ENCODE data around the gene PDE2A.

PDE2A gene

DNA sequence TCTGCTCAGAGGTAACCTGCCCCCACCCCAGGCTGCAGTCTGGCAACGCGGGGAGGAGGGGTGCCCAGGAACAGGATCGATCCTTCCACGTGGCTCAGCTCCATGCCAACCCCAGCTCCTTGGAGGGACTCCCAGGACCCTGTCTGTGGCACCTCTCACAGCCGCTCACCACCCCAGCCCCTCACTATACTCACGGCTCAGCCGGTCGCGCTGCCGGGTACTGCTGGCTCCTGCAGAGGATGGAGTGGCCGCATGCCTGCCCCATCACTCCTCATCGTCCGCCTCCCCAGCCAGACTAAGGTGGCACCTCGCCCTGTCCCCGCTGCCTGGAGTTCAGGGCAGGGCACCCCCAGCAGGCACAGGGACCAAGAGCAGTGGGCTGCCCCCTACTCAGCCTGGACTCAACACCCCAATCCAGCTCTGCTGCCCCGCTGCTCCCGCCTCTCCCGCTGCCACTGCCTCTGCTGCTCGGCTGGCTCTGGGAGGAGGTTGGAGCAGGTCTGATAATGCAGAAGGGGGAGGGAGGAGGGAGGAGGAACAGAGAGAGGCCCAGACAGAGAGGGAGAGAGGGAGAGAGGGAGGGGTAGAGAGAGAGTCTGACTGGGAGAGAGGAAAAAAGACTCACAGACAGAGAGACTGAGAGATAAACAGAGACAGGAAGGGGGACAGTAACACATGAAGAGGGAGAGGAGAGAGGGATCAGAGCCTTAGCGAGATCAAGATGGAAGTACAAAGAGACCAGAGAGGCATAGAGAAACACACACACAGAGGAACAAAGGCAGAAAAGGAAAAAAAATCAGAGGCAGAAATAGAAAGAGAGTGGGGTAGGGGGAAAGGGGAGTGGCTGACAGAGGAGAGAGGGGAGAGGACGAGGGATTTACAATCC lies at the start of gene PDE2A:
PDE2A (minus strand) TSS at position 480 of the 886 bp plus-strand sequence; CDS start at position 265, 215 bp downstream.
- Histone ChIP-seq H3K4me1 (no peaks in the 10 kb centered on the region), H3K4me2 (ENCODE audit: low read length) (no peak within 1 kb of the TSS), H3K4me3 (ENCODE audit: low read depth, low read length) (no peak within 1 kb of the TSS), H3K27me3 (ENCODE audit: control insufficient read depth, insufficient read depth, low read length) (no peaks in the 10 kb centered on the region), H3K79me2 (no peaks in the 10 kb centered on the region), H3K27ac (no peak within 1 kb of the TSS), H3K9ac (no peak within 1 kb of the TSS), H2AFZ (no peak within 1 kb of the TSS), H3K9me3 (ENCODE audit: control insufficient read depth, low read length) (no peaks in the 10 kb centered on the region), H3K36me3 (ENCODE audit: control insufficient read depth, insufficient read depth, low read length) (no peaks in the 10 kb centered on the region)
- TF ChIP-seq, protein P1, sequence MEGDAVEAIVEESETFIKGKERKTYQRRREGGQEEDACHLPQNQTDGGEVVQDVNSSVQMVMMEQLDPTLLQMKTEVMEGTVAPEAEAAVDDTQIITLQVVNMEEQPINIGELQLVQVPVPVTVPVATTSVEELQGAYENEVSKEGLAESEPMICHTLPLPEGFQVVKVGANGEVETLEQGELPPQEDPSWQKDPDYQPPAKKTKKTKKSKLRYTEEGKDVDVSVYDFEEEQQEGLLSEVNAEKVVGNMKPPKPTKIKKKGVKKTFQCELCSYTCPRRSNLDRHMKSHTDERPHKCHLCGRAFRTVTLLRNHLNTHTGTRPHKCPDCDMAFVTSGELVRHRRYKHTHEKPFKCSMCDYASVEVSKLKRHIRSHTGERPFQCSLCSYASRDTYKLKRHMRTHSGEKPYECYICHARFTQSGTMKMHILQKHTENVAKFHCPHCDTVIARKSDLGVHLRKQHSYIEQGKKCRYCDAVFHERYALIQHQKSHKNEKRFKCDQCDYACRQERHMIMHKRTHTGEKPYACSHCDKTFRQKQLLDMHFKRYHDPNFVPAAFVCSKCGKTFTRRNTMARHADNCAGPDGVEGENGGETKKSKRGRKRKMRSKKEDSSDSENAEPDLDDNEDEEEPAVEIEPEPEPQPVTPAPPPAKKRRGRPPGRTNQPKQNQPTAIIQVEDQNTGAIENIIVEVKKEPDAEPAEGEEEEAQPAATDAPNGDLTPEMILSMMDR (IDR thresholded peaks at IDR 0.05): no peak

DNA sequence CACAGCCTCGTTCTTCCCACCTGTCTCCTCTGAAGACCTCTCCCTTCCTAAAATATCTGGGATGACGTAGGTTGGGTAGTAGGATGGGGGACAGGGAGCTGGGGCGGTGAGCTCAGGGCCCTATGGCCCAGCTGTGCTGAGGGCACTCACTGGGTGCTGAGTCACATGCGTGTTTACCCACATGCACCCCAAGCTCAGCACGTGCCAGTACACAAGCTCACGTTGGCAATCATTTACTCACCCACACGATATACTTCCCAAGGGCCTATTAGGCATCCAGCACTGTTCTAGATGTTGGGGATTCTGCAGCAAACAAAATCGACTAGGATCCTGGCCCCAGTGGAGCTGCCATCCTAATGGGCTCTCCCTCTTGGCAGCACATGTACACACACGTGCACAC lies 49.3 kb upstream of the PDE2A start:
- Histone ChIP-seq H3K79me2 (peaks cover 34% of the 10 kb centered on the region), H3K9ac (no peak overlapping the region), H2AFZ (no peak overlapping the region), H3K4me2 (ENCODE audit: low read length) (no peak overlapping the region), H3K27me3 (ENCODE audit: control insufficient read depth, insufficient read depth, low read length) (no peaks in the 10 kb centered on the region), H3K9me3 (ENCODE audit: control insufficient read depth, low read length) (no peaks in the 10 kb centered on the region), H3K36me3 (ENCODE audit: control insufficient read depth, insufficient read depth, low read length) (no peaks in the 10 kb centered on the region), H3K4me1 (peaks cover 4% of the 10 kb centered on the region), H3K27ac (no peak overlapping the region), H3K4me3 (ENCODE audit: low read depth, low read length) (no peak overlapping the region)
- TF ChIP-seq, protein P1 (IDR thresholded peaks at IDR 0.05): no peak

DNA sequence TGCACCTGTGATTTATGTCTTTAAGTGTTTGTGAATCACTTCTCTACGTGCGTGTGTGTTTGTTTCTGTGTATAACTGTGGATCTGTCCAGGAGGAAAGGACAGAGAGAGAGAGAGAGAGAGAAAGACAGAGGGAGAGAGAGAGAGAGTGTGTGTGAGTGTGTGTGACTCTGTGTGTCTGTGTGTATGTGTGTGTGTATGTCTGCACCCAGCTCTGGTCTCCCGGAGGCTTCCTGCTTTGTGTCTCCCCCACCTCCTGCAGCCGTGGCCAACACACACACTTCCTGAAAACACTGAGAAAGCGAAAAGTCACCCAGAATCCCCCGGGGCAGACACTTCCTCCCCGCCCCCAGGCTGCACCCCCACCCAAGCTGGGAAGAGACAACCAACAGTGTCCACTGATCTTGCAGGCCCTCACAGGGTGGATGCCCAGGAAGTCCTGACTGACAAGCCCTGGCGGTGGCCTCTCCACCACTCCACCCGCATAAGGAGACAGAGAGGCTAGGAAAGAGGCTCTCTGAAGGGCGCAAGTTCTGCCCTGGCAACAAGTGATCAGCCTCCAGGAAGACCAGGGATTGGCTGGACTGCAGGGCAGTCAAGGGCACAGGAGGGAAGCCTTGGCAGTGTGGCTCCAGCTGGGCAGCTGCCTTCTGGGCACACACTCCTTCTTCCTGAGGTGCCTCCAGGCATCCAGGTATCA lies 48.0 kb upstream of the PDE2A start:
- no peaks in the 10 kb centered on the region for H3K36me3 ChIP-seq (ENCODE audit: control insufficient read depth, insufficient read depth, low read length)
- peak overlapping the region; percentile 84 for H3K27ac ChIP-seq
- TF ChIP-seq, protein P1 (IDR thresholded peaks at IDR 0.05): no peak
- peak overlapping the region; percentile 74 for H3K4me3 ChIP-seq (ENCODE audit: low read depth, low read length)
- H3K4me1 ChIP-seq: peaks cover 4% of the 10 kb centered on the region
- H3K9ac ChIP-seq: no peak overlapping the region
- H3K9me3 ChIP-seq (ENCODE audit: control insufficient read depth, low read length): no peaks in the 10 kb centered on the region
- peaks cover 34% of the 10 kb centered on the region for H3K79me2 ChIP-seq
- H3K4me2 ChIP-seq (ENCODE audit: low read length): peak overlapping the region; percentile 90
- no peaks in the 10 kb centered on the region for H3K27me3 ChIP-seq (ENCODE audit: control insufficient read depth, insufficient read depth, low read length)
- H2AFZ ChIP-seq: peak overlapping the region; percentile 93

DNA sequence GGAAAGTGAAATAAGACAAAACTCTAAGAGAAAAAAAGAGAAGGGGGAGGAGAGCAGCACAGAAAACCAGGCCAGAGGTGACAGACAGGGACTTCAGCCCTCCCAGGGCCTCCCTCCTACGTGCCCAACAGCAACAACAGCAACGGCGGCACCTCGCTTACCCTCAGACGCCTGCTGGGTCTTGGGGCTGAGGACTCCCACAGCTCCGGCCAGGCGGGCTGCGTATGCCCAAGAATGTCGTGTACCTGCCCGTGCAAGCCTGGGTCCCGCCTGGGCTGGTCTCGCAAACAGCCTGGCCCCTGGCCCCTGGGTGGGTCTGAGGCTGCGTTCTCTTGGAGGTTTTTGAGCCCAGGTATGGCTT lies 47.4 kb upstream of the PDE2A start:
- TF ChIP-seq, protein P1 (IDR thresholded peaks at IDR 0.05): no peak
- H3K9ac ChIP-seq: no peak overlapping the region
- H3K4me1 ChIP-seq: peaks cover 4% of the 10 kb centered on the region
- peak overlapping the region; percentile 90 for H3K4me2 ChIP-seq (ENCODE audit: low read length)
- H3K36me3 ChIP-seq (ENCODE audit: control insufficient read depth, insufficient read depth, low read length): no peaks in the 10 kb centered on the region
- H3K27me3 ChIP-seq (ENCODE audit: control insufficient read depth, insufficient read depth, low read length): no peaks in the 10 kb centered on the region
- H3K9me3 ChIP-seq (ENCODE audit: control insufficient read depth, low read length): no peaks in the 10 kb centered on the region
- peaks cover 34% of the 10 kb centered on the region for H3K79me2 ChIP-seq
- H3K27ac ChIP-seq: peak overlapping the region; percentile 84
- H2AFZ ChIP-seq: peak overlapping the region; percentile 93
- H3K4me3 ChIP-seq (ENCODE audit: low read depth, low read length): peak overlapping the region; percentile 74
